Measurements from ENCODE around the gene LRP2BP.

Gene LRP2BP

GRCh38 chr4:185346975-185347601 lies 48.6 kb downstream of the LRP2BP start:
- no peak overlapping the region for H3K4me3 ChIP-seq (ENCODE audit: low read depth, low read length)
- in situ Hi-C loops (cut with HindIII; ENCODE audit: low sequenced_read_pairs) = no loop called here
- peak; percentile 35 for DNase-seq (ENCODE audit: low read depth, low spot score)
- TF ChIP-seq, protein P1, sequence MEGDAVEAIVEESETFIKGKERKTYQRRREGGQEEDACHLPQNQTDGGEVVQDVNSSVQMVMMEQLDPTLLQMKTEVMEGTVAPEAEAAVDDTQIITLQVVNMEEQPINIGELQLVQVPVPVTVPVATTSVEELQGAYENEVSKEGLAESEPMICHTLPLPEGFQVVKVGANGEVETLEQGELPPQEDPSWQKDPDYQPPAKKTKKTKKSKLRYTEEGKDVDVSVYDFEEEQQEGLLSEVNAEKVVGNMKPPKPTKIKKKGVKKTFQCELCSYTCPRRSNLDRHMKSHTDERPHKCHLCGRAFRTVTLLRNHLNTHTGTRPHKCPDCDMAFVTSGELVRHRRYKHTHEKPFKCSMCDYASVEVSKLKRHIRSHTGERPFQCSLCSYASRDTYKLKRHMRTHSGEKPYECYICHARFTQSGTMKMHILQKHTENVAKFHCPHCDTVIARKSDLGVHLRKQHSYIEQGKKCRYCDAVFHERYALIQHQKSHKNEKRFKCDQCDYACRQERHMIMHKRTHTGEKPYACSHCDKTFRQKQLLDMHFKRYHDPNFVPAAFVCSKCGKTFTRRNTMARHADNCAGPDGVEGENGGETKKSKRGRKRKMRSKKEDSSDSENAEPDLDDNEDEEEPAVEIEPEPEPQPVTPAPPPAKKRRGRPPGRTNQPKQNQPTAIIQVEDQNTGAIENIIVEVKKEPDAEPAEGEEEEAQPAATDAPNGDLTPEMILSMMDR (IDR thresholded peaks at IDR 0.05; ENCODE audit: low read depth, low read length) = no peak

DNA sequence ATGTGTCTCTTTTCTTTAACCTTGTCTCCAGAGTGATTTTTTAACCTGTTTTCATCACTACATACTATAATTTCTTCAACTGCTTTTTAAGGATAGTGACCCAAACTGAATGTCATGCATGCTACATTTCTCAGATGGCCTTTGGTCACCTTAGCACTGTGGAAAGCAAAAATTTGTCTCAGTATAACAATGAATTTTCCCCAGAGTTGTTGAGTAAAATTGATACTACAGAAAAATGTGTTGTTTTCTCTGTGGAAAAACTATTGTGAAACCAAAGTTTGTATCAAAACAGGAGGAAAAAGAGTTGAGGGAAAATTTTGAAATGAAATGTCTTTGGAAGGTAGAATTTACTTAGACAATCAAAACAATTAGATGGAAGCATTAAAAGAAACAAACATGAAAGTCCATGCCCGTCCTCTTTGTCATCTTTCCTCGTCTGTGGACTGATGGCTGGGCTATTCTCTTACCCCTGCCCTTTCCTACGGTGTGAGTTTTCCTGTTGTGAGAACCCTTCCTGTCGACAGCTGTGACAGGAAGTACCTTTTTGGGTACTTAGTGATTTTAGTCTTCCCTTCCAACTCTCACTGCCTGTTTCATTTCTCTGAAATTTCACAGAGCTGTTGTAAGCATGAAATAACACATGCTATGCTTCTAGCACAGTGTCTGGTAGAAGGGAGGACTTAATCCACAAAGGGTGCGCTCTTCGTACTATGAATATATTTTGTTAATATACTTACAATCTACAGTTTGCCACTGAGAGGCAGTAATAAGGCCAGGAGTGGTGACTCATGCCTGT lies 50.8 kb downstream of the LRP2BP start:
- H3K4me3 ChIP-seq (ENCODE audit: low read depth, low read length) = no peak overlapping the region
- no peak for DNase-seq (ENCODE audit: low read depth, low spot score)
- TF ChIP-seq, protein P1 (IDR thresholded peaks at IDR 0.05; ENCODE audit: low read depth, low read length) = no peak

GRCh38 chr4:185343726-185344581 lies 51.8 kb downstream of the LRP2BP start:
- TF ChIP-seq, protein P1 (IDR thresholded peaks at IDR 0.05; ENCODE audit: low read depth, low read length) = no peak
- in situ Hi-C loops (cut with HindIII; ENCODE audit: low sequenced_read_pairs) = no loop called here
- no peak for DNase-seq (ENCODE audit: low read depth, low spot score)
- no peak overlapping the region for H3K4me3 ChIP-seq (ENCODE audit: low read depth, low read length)

More for the DNA sequence above, 50.8 kb downstream of the LRP2BP start:
- in situ Hi-C loops (cut with HindIII; ENCODE audit: low sequenced_read_pairs) = no loop called here

DNA sequence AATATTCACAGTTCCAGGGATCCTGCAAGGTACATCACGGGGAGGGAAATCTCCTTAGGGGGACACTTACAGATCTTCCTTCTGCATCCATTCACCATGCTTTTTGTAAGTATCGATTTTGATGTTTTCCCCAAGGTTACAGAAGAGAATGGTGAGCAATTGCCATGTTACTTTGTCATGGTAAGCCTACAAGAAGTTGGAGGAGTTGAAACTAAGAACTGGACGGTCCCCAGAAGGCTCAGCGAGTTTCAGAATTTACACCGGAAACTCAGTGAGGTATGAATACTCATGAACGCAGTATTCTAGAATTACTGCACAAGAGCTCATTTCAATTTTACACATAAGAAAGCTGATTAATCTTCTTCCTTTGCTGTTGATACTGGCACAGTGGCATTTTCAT lies 53.9 kb downstream of the LRP2BP start:
- TF ChIP-seq, protein P1 (IDR thresholded peaks at IDR 0.05; ENCODE audit: low read depth, low read length) = no peak
- DNase-seq (ENCODE audit: low read depth, low spot score) = no peak
- no peak overlapping the region for H3K4me3 ChIP-seq (ENCODE audit: low read depth, low read length)
- in situ Hi-C loops (cut with HindIII; ENCODE audit: low sequenced_read_pairs) = no loop called here

DNA sequence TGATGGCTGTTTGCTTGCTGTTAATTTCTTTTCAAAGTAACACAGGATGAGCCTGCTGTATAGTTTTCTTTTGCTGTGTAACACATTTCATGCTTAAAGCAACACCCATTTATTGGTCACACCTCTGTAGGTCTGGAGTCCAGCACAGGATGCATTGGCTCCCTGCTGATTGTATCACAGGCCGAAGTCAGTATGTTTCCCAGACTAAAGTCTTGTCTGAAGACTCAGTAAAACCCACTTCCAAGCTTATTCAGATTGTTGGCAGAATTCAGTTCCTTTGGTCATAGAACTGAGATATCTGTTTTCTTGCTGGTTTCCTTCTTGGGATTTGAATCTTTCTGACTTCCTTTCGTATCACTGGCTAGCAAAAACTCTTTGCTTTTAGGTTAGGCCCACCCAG lies 54.3 kb downstream of the LRP2BP start:
- TF ChIP-seq, protein P1 (IDR thresholded peaks at IDR 0.05; ENCODE audit: low read depth, low read length) = no peak
- in situ Hi-C loops (cut with HindIII; ENCODE audit: low sequenced_read_pairs) = no loop called here
- H3K4me3 ChIP-seq (ENCODE audit: low read depth, low read length) = no peak overlapping the region
- no peak for DNase-seq (ENCODE audit: low read depth, low spot score)

DNA sequence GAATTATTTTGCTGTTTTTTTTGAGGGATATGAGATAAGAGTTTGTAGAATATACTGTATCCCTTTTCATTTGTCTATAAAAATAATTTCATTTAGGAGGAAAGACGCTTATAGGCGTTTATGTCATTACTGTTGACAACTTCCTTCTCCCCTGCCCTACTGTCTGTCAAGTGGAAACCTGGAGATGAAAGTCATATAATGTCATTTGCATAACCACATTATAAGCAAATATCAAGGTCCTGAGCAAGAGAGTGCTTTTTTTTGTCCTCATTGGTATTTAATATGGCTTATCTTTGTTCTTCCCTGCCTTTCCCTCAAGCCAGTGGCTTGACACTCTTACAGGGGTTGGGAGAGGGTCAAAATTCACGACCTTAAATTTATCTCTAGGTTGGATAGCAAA lies 55.8 kb downstream of the LRP2BP start:
- in situ Hi-C loops (cut with HindIII; ENCODE audit: low sequenced_read_pairs) = no loop called here
- H3K4me3 ChIP-seq (ENCODE audit: low read depth, low read length) = no peak overlapping the region
- TF ChIP-seq, protein P1 (IDR thresholded peaks at IDR 0.05; ENCODE audit: low read depth, low read length) = no peak
- DNase-seq (ENCODE audit: low read depth, low spot score) = no peak
